Activated gamma-delta T cell treated with anti-CD3 and anti-CD28 coated beads, Interleukin-2, amount 50 U/mL, for 16 hours (primary cell): ENCODE data around the gene SNAI1.

ENCODE experiments used
- DNase-seq: peaks from one replicate; pipeline ENCODE4 v3.0.0-alpha.2; 2020; ENCODE audit warnings: low read depth

SNAI1 gene

DNA sequence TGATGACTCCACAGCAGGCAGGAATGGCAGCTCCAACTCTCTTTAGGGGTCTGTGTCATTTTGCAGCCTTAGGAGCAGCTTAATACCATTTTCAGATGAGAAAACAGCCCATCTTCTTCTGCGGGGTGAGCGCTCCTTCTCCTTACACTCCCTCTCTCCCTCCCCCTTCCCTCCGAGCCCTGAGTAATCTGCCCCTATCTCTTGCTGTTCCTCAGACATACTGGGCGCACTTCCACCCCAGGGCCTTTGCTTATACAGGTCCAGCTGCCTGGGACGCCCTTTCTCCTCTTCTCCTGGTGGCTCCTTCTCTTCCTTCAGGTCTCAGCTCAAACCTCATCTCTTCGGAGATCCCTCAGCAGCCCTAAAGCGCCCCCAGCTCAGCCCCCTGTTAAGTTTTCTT lies 54.8 kb downstream of the SNAI1 start:
- no peak for DNase-seq

- no peak for DNase-seq
These were observed 55.4 kb downstream of the SNAI1 start for GRCh38 chr20:50038169-50038568.
